ENCODE measurements around the gene KRT26.
"Not testable (repeated sequence)": the region's sequence is repeated elsewhere in the genome, so short reads cannot be mapped to it uniquely, and the experiment has no call there.

KRT26 gene

GRCh38 chr17:40793832-40794231 is 21.8 kb upstream of the KRT26 start:
- DNase-seq (ENCODE audit: low spot score): no peak

- DNase-seq (ENCODE audit: low spot score): peak; percentile 47
These were observed 19.9 kb upstream of the KRT26 start for GRCh38 chr17:40791787-40792436.

GRCh38 chr17:40791111-40791510 is 19.1 kb upstream of the KRT26 start:
- no peak for DNase-seq (ENCODE audit: low spot score)

- DNase-seq (ENCODE audit: low spot score): no peak
These were observed 10.4 kb upstream of the KRT26 start, which contains the start of gene KRT27 for GRCh38 chr17:40782450-40782849. Gene KRT27, minus strand, starts transcription at chr17:40782550. Its CDS starts 57 bp downstream, at chr17:40782493.

- DNase-seq (ENCODE audit: low spot score): peak; percentile 17
These were observed 7.3 kb upstream of the KRT26 start for GRCh38 chr17:40779181-40779909.

- no peak for DNase-seq (ENCODE audit: low spot score)
These were observed 6.5 kb upstream of the KRT26 start for GRCh38 chr17:40778461-40778860.

GRCh38 chr17:40777971-40778370 is 6.0 kb upstream of the KRT26 start:
- DNase-seq (ENCODE audit: low spot score): no peak

- DNase-seq (ENCODE audit: low spot score): no peak
These were observed 5.5 kb upstream of the KRT26 start for GRCh38 chr17:40777459-40777858.

DNA sequence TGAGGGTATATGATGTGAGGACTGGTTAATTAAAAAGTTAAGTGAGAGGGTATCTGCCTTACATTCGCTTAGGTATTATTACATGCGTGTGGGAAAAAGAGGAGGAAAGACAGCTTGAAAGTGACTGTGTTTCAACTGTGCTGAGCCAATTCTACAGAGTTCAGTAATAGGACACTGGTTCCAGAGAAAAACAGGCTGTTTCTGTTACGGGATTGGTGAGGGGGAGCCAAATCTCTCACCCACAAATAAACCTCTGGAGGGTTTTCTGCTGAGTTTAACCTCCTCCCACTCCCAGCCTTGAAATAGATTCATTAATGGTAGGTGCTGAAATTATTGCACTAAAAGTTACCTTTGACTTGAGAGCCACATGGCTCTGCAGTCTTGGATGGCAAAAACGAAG is 3.9 kb upstream of the KRT26 start:
- no peak for DNase-seq (ENCODE audit: low spot score)

GRCh38 chr17:40765657-40766056 is 6.3 kb downstream of the KRT26 start:
- no peak for DNase-seq (ENCODE audit: low spot score)

DNA sequence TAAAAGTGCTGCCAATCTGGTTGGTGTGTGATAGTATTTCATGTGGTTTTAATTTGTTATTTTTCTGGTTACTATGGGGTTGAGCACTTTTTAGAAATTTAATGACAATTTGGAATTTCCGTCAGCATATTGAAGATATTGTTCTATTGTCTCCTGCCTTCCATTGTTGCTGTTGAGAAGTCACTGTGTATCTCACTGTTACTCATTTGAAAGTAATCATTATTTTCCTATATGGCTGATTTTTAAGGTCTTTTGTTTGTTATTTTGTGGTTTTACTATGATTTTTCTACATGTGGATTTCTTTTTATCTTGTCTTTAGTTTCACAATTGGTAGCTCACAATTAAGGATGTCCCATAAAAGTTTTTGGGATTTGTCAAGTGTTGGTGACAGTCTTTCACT is 8.2 kb downstream of the KRT26 start:
- no peak for DNase-seq (ENCODE audit: low spot score)

DNA sequence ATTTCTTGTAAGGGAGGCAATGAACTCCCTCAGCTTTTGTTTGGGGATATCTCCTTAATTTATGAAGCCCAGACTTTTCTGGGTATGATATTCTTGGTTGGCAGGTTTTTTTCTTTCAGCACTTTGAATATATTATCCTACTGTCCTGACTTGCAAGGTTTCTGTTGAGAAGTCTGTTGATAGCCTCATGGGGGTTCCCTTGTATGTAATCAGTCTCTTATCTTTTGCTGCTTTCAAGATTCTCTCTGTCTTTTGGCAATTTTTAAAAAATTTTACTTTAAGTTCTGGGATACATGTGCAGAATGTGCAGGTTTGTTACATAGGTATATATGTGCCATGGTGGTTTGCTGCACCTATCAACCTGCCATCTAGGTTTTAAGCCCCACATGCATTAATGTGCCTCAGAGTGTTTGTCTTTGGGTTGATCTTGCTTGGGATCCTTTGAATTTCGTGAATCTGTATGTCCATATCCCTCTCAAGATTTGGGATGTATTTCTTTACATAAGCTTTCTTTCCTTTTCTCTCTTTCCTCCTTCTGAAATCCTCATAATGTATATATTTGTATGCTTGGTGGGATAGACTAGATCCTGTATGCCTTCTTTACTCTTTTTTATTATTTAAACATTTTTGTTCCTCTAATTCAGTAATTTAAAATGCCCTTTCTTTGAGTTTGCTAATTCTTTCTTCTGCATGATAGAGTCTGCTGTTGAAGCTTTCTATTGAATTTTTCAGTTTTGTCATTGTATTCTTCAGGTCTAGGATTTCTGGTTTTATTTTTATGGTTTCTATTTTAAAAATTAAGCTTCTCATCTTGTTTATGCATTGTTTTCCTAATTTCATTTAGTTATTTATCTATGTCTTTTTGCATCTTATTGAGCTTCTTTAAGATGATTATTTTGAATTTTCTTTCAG is 11.6 kb downstream of the KRT26 start:
- DNase-seq (ENCODE audit: low spot score): no peak

- no peak for DNase-seq (ENCODE audit: low spot score)
These were observed 16.8 kb downstream of the KRT26 start, which contains the start of gene KRT25 for GRCh38 chr17:40755231-40755630. Gene KRT25, minus strand, starts transcription at chr17:40755331. Its CDS starts 60 bp downstream, at chr17:40755271.

DNA sequence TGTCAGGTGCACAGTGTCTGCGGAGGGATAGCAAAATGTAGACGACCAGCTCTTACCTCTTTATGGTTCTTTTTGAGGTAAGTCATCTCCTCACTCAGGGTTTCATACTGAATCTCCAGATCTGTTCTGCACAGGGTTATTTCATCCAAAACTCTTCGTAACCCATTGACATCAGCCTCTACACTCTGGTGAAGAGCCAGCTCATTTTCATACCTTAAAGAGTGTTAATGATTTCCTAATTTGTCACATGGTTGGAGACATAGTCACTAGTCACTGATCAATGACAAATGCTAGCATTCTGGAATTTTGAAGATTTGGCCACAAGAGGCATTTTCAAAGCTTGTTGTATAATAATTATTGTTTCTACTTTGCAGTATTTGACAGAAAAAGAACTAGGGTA is 18.2 kb downstream of the KRT26 start:
- DNase-seq (ENCODE audit: low spot score): no peak

DNA sequence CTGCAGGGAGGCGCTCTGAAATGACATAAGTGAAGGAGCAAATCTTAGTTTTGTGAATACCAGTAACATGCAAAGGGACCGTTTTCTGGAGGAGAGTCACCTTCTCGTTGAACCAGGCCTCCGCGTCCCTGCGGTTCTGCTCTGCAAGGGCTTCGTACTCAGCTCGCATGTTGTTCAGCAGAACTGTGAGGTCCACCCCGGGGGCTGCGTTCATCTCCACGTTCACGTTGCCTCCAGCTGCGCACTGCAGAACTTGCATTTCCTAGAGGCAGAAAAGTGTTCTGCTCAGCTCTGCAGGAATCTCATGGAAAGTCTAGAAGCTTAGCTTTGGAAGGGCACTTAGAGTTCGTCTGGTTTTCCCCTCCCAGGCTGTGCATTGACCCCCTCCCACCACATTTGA is 20.9 kb downstream of the KRT26 start:
- no peak for DNase-seq (ENCODE audit: low spot score)

GRCh38 chr17:40750391-40750790 is 21.6 kb downstream of the KRT26 start:
- DNase-seq (ENCODE audit: low spot score): no peak

GRCh38 chr17:40748666-40749065 is 23.3 kb downstream of the KRT26 start:
- not testable (repeated sequence) for DNase-seq (ENCODE audit: low spot score)

DNA sequence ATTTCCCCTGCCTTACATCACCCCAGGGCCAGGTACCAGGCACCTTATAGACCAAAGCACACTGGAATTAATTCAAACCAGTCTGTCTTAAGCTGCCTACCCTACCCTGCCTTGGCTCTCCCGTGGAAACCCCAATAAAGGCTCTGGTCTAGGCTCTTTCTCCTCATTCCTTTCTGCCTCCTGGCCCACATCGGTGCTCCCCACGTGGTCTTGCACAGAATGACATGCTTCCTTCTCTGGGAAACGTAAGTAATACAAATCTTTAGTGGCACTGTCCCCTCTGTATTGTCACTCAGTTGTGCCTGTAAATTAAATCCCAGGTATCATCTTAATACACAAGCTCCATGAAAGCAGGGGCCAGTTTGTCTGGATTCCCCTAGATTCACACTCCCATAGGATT is 33.4 kb downstream of the KRT26 start:
- DNase-seq (ENCODE audit: low spot score): no peak

DNA sequence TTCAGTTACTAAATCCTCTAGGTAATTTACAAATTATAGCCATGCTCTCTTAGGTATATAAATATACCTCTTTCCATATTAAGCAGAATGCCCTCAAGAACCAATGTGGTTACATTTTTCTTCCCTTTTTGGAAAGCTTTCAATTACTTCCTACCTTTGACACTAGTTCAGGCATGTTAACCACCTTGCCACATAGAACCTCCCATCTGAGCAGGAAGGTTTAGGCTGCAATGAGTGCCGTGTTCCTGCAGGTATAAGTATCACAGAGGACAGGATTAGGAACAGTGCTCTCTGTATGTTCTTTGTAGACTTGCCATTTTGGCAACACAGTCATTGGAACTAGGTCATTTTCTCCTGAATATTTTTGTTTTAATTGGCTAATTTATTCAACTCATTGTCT is 37.0 kb downstream of the KRT26 start:
- DNase-seq (ENCODE audit: low spot score): no peak

GRCh38 chr17:40734018-40734417 is 38.0 kb downstream of the KRT26 start:
- DNase-seq (ENCODE audit: low spot score): no peak

DNA sequence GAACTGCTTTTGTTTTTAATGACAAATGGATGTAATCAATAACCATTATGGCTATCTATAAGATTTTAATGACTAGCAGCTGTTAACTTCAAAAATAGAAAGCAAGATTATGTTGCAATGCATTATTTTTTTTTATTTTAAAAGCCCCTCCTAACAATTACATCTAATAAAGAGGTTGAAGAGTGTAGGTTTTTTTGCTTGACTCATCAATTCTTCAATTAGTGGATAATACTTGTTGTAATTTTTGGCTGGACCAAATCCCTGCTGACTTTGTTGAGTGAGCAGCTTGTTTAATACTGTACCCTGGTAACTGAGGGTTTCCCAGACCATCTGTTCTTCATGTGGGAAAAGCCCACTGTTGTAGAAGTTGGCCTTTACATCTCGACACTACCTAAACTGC is 41.0 kb downstream of the KRT26 start:
- no peak for DNase-seq (ENCODE audit: low spot score)

DNA sequence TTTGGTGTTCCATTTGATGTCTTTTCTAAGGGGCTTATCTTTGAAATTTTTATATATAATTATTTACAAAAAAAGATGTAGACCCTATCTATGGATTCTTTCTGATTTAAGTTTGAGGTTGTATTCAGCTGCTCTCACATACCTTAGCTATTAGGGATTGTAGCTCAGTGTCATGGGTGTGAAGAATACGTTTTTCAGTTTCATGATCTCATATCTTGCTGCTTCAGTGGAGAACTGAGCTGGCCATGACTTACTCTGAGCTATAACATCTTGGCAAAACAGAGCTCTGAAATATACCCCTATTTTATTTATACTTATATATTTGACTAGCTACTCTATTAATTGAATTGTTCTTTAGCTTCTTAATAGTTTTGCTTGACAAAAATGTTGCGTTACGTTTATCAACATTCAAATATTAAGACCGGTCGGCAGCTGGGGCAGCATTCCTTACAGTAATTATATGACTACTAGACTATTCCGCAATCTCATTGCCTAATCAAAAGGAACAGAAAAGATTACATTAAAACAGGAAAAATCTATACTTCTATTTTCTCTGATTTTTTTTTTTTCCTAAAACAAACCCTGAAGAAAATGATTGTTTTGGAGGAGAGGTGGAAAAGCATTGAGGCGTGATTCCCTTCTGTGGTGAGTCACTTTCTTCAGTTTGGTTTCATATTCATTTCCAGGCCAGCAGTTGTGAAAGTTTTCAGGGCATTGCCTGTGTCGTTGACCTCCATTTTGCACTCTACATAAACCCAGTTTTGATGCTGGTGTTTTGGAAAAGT is 44.4 kb downstream of the KRT26 start:
- no peak for DNase-seq (ENCODE audit: low spot score)
